T-helper 22 cell (primary cell): Measurements from ENCODE around the gene ITPR3.

Experiments
- DNase-seq: peaks from one replicate; pipeline ENCODE4 v3.0.0-alpha.2; 2020; ENCODE audit warnings: low read depth

ITPR3 gene

GRCh38 chr6:33719326-33719987 is 98.3 kb downstream of the ITPR3 start:
- no peak for DNase-seq

DNA sequence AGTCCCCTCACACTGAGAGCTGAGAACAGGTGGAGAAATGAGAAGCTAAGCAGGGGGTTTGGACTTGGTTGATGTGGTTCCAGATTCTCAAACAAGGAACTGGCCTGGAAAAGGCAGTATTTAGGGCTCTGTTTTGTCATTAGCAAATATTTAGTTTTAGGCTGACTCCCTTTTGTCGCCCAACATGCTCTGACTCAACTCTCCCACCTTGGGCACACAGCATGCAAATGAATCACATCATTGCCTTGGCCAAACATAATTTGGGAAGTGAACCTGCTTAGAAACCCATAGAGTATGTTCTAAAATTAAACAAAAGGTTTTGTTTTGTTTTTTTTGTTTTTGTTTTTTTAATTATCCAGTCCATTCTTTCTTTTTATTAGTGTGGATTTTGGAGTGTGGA is 99.9 kb downstream of the ITPR3 start:
- DNase-seq: no peak

DNA sequence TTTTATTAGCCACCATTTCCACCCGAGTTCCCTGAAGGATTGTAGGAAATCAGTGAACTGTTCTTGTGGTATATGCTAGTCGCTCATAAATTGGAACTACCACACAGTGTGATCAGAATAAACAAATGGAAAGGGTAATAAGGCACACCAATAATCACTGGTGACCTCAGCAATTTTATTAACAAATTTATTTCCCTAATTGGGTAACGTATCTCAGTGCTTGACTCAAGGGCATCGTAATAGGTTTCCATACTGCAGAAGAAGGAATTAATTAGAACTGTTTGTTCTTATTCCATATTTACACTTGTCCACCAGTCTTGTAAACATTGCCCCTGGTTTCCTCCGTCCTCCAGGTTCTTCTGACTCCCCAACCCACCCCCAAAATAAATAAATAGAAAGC is 100.4 kb downstream of the ITPR3 start:
- DNase-seq: no peak

DNA sequence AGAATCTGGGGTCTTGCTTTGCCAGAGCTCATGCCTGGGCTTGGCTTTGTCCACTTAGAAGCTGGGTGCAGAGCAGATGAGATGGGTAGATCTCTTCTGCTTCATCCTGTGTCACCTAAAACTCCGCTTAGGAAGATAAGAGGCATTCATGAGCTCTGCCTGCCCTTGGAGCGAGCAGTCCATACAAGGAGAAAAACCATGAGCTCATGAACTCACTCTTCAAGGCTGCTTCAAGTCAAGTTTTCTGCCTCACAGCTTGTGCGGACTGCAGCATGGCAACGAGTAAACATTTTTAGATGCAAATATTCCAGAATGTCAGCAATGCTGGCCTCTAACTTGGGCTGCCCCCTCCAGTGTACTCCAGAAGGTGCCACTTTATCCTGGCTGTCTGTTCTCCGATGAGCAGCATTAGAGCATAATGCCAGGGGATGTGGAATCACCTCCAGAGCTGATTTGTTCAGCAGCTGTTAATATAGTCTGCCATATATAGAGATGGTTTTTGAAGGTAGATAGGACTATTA is 101.0 kb downstream of the ITPR3 start:
- DNase-seq: no peak

- DNase-seq: no peak
These were observed 102.4 kb downstream of the ITPR3 start for GRCh38 chr6:33723371-33724085.

DNA sequence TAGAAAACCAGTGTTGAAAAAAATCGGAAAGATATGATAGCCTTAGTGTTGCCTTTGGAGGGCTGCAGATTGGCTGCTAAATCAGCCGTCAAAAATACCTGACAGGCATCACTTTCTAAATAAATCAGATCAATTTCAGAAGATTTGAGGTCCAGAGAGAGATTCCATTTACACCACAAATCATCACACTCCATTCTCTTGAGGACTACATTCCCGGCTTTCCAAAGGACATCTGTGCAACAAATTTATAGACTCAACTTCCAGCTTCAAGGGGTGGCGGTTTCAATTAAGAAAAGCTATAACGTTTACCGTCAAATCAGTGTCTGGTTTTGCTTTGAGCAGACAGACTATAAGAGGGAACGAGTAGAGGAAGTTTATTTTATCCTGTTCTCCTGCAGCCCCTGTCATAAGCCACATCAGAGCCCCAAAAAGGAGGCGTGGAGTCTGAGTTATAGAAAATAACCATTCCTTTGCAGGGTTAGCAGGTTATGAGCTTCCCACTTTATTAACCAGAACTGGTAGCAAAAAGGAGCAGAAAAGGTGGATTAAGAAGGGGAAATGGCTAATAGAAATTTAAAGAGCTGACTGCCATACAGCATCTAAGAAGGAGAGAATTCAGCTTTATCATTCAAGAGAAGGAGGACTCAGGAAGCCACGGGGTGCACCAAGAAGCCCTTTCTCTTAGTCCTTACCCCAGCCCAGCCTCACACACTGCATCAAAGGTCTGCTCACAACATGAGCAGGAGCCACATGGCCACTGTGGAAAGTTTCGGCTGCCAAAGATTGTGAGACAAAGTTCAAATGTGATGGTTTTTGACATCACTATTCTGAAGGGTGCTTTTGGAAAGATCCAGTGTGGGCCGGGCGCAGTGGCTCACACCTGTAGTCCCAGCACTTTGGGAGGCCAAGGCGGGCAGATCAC is 103.2 kb downstream of the ITPR3 start:
- no peak for DNase-seq

- no peak for DNase-seq
These were observed 104.1 kb downstream of the ITPR3 start for GRCh38 chr6:33725222-33725621.

GRCh38 chr6:33725891-33726673 is 105.0 kb downstream of the ITPR3 start:
- no peak for DNase-seq

GRCh38 chr6:33726696-33727095 is 105.6 kb downstream of the ITPR3 start:
- no peak for DNase-seq

- DNase-seq: no peak
These were observed 106.0 kb downstream of the ITPR3 start for GRCh38 chr6:33727126-33727525.

DNA sequence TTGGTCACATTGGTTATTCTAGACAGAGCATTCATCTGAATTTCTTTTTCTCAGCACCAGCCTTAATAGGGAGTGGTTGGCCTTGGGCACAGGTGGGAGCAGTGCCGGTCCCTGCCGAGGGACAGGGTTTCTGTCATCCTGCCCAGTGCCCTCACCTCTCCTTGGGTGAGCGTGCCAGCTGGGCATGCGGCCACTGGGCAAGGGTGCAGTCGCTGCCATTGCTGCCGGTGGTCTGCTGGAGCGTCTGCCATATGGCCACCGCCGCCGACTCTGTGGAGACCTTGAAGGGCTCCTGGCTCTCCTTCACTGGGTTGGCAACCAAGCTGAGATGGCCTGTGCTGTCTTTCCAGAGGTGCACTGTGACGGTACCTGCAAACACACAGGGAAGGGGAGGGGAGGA is 106.8 kb downstream of the ITPR3 start:
- DNase-seq: no peak

DNA sequence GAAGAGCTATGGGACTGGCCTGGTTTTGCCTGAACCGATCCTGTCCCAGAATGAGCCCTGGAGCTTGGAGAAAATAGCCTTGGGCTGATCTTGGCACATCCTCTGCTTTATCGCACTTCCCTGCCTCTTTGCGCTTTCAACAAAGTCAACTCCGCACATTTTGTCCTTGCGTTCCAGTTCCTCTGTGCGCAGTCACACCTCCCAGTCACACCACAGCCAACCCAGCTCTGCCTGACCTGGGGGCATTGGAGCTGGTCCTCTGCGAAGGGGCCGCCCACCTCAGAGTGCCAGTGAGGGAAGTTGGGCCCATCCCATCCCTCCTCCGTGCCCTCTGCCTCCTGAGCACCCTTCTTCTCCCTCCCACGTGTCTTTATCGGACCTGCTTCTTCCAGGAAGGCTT is 107.3 kb downstream of the ITPR3 start:
- DNase-seq: no peak

DNA sequence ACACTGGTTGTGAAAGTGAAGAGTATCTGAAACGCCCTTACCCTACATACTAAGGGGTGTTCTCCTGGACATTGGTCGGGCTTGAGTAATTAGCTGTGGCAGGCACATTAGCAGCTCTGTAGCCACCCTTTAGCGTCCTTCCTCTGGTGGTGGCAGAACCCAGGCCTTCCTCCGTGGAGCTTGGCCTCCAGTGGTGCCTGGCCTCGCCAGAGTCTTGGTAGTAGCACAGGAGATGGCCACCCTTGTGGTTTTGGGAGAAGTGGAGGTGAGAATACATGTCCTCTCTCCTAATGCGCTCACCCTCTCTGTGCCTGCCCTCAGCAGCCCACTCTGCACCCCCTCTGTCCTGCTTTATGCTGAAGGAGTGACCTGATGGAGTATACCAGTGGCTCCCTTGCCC is 107.9 kb downstream of the ITPR3 start:
- no peak for DNase-seq

DNA sequence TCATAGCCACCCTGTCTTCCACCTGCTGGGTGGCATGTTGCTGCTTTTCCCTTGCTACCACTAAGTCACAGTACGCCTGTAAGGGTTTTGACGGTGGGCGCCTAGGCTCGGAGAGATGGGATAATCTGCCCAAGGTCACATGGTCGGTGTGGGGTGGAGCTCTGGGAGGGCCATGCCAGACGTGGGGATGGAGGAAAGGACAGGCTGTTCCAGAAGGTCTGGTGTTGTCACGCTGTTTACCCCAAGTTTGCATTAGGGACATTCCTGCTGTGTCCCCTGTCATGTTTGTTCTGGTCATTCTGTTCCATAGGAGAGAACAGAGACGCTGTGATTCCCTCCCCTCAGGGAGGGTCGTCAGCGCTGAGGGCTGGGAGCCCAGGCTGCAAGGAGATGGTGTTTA is 109.5 kb downstream of the ITPR3 start:
- DNase-seq: no peak

DNA sequence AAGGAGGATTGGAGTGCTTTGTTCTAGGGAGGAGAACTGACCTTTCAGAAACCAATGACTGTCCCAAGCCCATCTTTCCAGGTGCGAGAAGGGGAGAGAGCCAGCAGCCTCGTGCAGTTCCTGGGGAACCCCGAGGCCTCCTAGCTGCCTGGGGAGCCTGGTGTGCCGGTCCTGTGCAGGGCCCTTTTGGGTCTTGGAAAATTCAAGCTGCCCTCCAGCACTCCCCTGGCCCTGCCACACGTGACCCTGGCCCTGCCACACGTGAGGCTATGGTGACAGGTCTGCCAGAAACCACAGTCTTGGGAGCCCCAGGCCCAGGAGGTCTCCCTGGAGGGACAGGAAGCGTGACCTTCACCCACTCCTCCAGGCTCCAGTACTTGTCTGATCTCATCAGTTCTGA is 109.9 kb downstream of the ITPR3 start:
- no peak for DNase-seq

GRCh38 chr6:33731751-33732282 is 110.7 kb downstream of the ITPR3 start:
- no peak for DNase-seq

- DNase-seq: no peak
These were observed 111.3 kb downstream of the ITPR3 start for GRCh38 chr6:33732385-33732784.

- no peak for DNase-seq
These were observed 111.9 kb downstream of the ITPR3 start for GRCh38 chr6:33732817-33733708.

GRCh38 chr6:33733709-33734007 is 112.5 kb downstream of the ITPR3 start:
- DNase-seq: no peak

DNA sequence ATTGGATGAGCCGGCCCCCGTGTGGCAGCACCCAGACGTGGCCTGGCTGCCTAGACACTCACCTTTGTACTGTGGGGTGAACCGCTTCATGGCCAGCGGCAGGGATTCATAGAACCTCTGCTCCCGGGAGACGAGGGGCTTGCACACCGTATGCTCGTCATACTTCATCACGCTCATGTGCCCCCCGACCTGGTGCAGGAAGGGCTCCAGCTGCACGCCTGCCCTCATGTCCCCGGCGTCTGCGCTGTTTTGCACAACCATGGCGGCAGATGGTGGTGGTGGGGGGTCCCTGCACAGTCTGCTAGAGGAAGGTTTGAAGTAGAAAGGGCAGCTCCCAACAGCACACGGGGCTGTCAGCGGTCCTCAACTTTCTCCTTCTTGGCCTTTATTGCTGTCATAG is 114.1 kb downstream of the ITPR3 start:
- no peak for DNase-seq
